ENCODE results near the gene CMSS1.
"Not testable (repeated sequence)": the region's sequence is repeated elsewhere in the genome, so short reads cannot be mapped to it uniquely, and the experiment has no call there.

CMSS1 gene

DNA sequence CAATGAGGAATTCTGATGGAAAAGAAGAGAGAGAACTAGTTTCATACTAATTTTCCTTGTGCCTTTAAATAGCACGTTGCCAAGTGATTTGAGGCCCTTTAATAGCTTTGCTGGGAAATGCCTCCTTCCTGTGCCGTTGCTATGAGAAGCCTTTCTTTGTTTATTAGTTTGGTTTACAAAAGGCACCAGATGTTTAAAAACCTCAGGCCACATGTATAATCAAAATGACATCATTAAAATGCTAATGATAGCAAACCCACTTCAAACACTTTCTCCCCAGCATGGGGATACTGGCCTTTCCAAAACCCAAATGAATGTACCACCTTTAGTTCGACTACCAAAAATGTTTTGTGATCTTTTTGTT is 393.1 kb downstream of the CMSS1 start:
- DNase-seq: no peak

DNA sequence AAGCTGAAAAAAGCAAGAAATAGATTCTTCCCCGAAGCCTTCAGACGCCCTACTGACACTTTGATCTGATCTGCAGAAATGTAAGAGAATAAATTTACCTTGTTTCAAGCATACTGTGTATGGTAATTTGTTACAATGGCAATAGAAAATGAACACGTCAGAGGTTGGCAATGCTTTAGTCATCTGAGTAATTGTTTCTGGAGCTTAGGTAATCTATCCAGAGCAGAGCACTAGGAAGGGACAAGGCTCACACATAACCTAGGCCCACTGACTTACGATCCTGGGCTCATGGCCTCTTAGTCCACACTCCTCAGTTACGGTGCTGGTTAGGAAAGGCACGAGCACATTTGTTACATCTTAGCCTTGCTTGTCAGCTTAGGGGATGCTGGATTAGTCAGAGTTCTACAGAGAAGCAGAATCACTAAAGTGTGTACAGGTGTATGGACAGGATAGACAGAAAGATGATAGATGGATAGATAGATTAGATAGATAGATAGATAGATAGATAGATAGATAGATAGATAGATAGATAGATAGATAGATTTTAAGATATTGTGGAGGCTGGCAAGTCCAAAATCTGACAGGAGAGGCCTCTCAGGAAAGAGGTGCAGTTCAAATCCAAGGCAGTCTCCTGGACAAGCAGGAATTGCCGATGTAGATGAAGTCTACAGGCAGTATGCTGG is 396.4 kb downstream of the CMSS1 start:
- no peak for DNase-seq

DNA sequence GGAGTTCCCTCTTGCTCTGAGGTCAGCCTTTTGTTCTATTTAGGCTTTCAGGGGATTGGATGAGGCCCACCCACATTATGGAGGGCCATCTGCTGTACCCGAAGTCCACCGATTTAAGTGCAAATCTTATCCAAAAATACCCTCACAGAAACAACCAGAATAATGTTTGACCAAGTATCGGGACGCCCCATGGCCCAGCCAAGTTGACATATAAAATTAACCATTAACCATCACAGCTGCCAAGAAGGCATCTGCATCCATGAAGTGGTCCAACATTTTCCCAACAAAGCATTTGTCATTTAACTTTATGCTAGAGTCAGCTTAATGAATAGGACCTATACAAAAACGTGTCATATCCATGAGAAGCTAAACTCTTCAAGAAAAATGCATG is 396.9 kb downstream of the CMSS1 start:
- no peak for DNase-seq

DNA sequence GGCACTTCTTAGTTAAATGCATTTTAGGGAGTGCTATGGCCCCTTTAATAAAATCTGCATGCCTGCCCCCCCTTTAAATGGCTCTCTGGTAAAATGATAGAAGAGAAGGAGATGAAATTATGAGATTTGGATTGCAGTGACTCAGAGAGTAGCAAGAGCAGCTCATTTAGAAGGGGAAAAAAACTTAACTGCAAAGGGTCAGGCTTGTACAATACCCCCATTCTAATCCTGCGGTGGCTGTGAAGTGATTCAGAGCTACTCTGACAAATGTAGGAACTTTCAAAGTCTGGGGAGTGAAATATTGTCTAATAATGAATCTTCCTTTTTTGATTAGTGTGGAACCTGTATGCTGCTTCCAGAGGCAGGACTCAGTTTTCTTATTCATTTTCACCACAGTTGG is 399.1 kb downstream of the CMSS1 start:
- DNase-seq: no peak

DNA sequence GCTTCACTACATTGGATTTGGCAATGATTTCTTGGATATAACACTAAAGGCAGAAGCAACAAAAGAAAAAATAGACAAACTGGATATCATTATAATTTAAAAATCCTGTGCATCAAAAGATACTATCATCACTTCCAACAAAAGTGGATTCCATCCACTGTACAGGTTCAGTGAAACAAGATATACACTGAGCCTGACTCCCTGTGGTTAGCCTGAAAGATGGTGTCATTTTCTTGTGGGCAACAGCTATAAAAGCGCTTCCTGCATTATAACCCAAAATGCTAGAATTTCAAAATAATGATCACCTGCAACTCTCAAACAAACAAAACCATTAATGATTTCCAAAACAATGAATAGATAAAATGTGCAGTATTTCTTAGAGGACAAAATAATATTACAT is 403.5 kb downstream of the CMSS1 start:
- DNase-seq: no peak

DNA sequence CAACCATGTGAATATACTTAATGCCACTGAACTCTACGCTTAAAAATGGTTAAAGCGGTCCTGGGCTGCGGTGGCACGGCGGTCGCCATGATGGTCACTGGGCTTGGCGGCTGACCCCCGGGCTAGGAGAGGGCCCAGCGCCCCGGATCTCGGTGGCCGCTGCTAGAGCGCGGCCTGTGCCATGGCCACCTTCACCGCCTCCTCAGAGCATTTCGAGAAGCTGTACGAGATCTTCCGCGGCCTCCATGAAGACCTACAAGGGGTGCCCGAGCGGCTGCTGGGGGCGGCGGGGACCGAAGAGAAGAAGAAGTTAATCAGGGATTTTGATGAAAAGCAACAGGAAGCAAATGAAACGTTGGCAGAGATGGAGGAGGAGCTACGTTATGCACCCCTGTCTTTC is 407.5 kb downstream of the CMSS1 start:
- DNase-seq: no peak

DNA sequence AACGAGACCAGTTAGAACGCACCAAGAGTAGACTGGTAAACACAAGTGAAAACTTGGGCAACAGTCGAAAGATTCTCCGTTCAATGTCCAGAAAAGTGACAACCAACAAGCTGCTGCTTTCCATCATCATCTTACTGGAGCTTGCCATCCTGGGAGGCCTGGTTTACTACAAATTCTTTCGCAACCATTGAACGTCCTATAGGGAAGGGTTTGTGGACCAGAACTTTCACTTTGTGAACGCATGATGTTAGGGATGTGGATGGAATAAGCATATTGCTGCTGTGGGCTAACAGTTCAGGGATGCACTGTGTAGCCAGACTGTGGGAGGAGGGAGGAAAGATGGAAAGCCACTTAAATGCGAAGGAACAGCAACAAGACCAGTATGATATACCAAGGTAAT is 408.2 kb downstream of the CMSS1 start:
- DNase-seq: no peak

DNA sequence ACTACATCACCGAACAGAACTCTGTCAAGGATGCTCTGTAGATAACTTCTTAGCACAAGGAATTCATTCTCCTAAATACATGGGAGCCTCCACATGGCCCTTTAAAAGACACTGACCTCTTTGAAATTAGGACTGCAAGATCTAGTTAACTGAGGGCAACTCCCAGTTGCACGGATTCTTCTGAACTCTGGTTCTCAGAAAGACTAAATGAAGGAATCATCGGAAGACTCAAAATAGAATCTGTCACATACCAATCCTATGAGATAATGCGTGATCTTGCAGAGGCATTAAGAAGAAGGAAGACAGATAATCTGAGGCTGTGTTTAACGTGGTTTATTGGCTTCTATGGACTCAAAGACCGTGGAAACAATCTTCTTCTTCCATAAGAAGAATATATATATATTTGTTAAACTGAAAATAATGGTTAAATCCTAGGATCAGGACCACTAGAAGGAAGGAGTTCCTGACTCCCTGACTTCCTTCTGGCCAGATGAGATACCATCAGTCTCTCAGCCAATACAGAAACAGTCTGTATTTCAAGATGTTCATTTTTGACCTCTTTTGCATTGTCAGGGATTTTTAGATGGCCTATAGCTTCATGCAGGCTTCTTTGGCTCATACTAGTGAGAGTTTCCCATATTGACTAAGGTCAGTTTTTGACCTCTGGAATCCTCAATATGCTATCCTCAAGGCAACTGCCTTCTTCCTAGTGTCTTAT is 409.2 kb downstream of the CMSS1 start:
- no peak for DNase-seq

DNA sequence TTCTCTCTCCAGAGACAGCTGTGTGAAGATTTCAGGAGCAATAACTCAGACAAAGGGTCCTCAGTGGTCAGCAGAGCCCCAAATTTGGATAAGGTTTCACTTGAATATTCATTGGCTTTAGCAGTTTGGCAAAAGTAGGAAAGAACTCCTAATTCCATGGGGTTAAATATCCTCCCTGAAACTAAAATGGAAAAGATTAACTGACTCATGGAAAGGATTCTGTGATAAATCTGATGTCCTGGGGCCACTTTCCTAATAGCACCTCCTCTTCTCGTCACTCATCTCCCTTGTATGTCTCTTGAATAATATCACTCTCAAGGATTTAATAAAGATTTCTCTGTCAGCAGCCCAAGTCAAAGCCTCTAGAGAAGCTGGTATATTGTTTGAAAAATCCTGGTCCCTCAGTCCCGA is 409.9 kb downstream of the CMSS1 start:
- DNase-seq: no peak

DNA sequence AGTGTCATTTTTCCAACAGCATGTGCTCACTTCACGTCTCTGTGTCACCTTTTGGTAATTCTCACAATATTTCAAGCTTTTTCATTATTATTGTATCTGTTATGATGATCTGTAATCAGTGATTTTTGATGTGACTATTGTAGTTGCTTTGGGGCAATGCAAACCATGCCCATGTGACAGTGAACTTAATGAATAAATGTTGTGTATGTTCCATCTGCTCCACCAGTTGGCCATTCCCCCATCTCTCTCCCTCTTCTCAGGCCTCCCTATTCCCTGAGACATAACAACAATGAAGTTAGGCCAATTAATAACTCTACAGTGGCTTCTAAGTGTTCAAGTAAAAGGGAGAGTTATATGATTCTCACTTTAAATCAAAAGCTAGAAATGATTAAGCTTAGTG is 410.6 kb downstream of the CMSS1 start:
- DNase-seq: no peak

DNA sequence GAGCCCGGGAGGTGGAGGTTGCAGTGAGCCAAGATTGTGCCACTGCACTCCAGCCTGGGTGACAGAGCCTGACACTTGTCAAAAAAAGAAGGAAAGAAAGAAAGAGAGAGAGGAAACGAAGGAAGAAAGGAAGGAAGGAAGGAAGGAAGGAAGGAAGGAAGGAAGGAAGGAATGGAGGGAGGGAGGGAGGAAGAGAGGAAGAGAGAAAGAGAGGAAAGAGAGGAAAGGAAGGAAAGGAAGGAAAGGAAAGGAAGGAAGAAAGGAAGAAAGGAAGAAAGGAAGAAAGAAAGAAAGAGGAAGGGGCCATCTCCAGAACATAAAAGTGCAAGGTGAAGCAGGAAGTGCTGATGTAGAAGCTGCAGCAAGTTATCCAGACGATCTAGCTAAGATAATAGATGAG is 411.5 kb downstream of the CMSS1 start:
- DNase-seq: not testable (repeated sequence)

DNA sequence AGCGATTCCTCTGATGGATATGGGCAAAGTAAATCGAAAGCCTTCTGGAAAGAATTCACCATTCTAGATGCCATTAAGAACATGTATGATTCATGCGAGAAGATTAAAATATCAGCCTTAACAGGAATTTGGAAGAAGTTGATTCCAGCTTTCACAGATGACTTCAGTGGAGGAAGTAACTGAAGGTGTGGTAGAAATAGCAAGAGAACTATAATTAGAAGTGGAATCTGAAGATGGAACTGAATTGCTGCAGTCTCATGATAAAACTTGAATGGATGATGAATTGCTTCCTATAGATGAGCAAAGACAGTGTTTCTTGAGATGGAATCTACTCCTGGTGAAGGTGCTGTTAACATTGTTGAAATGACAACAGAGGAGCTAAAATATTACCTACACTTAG is 413.0 kb downstream of the CMSS1 start:
- DNase-seq: no peak

Data from islet precursor cell (in vitro differentiated cells).